Endothelial cell of umbilical vein (primary cell): ENCODE results near the gene IL36RN. TPM values are rescaled to one million over a fixed set of nuclear protein-coding genes. Genes with fewer than 3 reads are reported as not detected.

Experiments used
- BruUV-seq: library from RNA; stranded (reverse); fragments of 400-500 nt; replicated peaks from 2 replicates; lab custom pipeline; 2021; lab: Mats Ljungman, UMichigan
- CTCF ChIA-PET: fragments of 300-600, 350-600 bp; sonication (Branson Sonifier 250); formaldehyde crosslinking; loops from one replicate; lab custom pipeline; 2021; ENCODE audit warnings: antibody characterized with exemption, inconsistent platforms; lab: Charles Lee
- POLR2A ChIA-PET: fragments of 300-600, 350-600 bp; sonication (Branson Sonifier 250); formaldehyde crosslinking; loops from one replicate; lab custom pipeline; 2021; ENCODE audit warnings: antibody characterized with exemption, inconsistent platforms; lab: Charles Lee
- DNase-seq: peaks from one replicate; pipeline ENCODE4 v3.0.0-alpha.2; 2011; ENCODE audit warnings: low read depth, low spot score
- FAIRE-seq: peaks from 2 replicates; lab custom pipeline; 2011; peaks lifted over from hg19 to GRCh38; lab: Jason Lieb, UNC
- H2AFZ ChIP-seq: 2 replicates; pipeline ENCODE4 v1.6.0; 2012; ENCODE audit warnings: low read depth, low read length, control low read depth, inconsistent platforms
- H3K27ac ChIP-seq: 2 replicates; pipeline ENCODE4 v1.5.1; 2011; ENCODE audit warnings: low read depth, mild to moderate bottlenecking, control low read depth, low read length, moderate library complexity; ENCODE audit not compliant: insufficient read depth
- H3K27me3 ChIP-seq, 2 experiments: 2 replicates each; pipeline versions ENCODE4 v1.6.0 to v1.6.1; 2011; ENCODE audit warnings: low read length in 2 of 2, mixed read lengths in 1 of 2; ENCODE audit not compliant: control insufficient read depth in 2 of 2, insufficient read depth in 2 of 2
- H3K36me3 ChIP-seq, 2 experiments: 2 replicates in 1 of 2; 3 replicates in 1 of 2; pipeline ENCODE4 v1.5.1; 2011; ENCODE audit warnings: low read length in 2 of 2, mild to moderate bottlenecking in 1 of 2, moderate library complexity in 1 of 2; ENCODE audit not compliant: control insufficient read depth in 2 of 2, insufficient read depth in 2 of 2; ENCODE audit errors: extremely low read depth in 1 of 2
- H3K4me1 ChIP-seq: 3 replicates; pipeline ENCODE4 v1.5.1; 2011; ENCODE audit warnings: mild to moderate bottlenecking, low read length; ENCODE audit not compliant: control insufficient read depth, insufficient read depth; ENCODE audit errors: extremely low read depth
- H3K4me2 ChIP-seq: 2 replicates; pipeline ENCODE4 v1.6.1; 2011; ENCODE audit warnings: low read length, control low read depth, mixed read lengths; ENCODE audit not compliant: insufficient read depth
- H3K4me3 ChIP-seq, 3 experiments: fragments of 200-600 bp in 1 of 3; sonication (generic), shearing (Covaris generic) in 1 of 3; replicated peaks in 1 of 3; 2 replicates each; pipeline ENCODE4 v1.5.1; 2011 to 2016; ENCODE audit warnings: control low read depth in 3 of 3, low read length in 3 of 3, mild to moderate bottlenecking in 2 of 3, inconsistent platforms in 1 of 3, low read depth in 1 of 3, moderate library complexity in 1 of 3; ENCODE audit not compliant: insufficient read depth in 1 of 3
- H3K79me2 ChIP-seq: 2 replicates; pipeline ENCODE4 v1.6.0; 2012; ENCODE audit warnings: low read length, inconsistent platforms; ENCODE audit not compliant: control insufficient read depth, insufficient read depth
- H3K9ac ChIP-seq: replicated peaks from 2 replicates; pipeline ENCODE3; 2011; ENCODE audit warnings: low read length, control low read depth; ENCODE audit not compliant: insufficient read depth; ENCODE audit errors: extremely low read depth
- H3K9me1 ChIP-seq: replicated peaks from 3 replicates; pipeline ENCODE4 v1.6.0; 2011; ENCODE audit warnings: mild to moderate bottlenecking, low read length; ENCODE audit not compliant: control insufficient read depth, insufficient read depth; ENCODE audit errors: extremely low read depth
- H3K9me3 ChIP-seq: replicated peaks from 2 replicates; pipeline ENCODE4 v1.5.1; 2012; ENCODE audit warnings: low read length, inconsistent platforms; ENCODE audit not compliant: control insufficient read depth, insufficient read depth
- H4K20me1 ChIP-seq: replicated peaks from 2 replicates; pipeline ENCODE3; 2011; ENCODE audit warnings: mild to moderate bottlenecking, low read length; ENCODE audit not compliant: control insufficient read depth, insufficient read depth; ENCODE audit errors: extremely low read depth
- CTCF ChIP-seq, 2 donors: IDR thresholded peaks; 1 replicate in 1 of 2; 2 replicates in 1 of 2; pipeline ENCODE4 v1.5.1; 2011; ENCODE audit warnings: low read length in 2 of 2, mild to moderate bottlenecking in 2 of 2, moderate library complexity in 2 of 2, control low read depth in 1 of 2, inconsistent platforms in 1 of 2, low read depth in 1 of 2; ENCODE audit not compliant: insufficient read depth in 1 of 2; ENCODE audit errors: extremely low read depth in 1 of 2
- EZH2 ChIP-seq: IDR thresholded peaks from 2 replicates; pipeline ENCODE4 v1.6.1; 2012; ENCODE audit warnings: borderline replicate concordance, low read depth, mild to moderate bottlenecking, moderate library complexity, low read length, inconsistent platforms; ENCODE audit not compliant: severe bottlenecking
- FOS ChIP-seq: IDR thresholded peaks from 2 replicates; pipeline ENCODE4 v1.6.1; 2011; ENCODE audit warnings: mild to moderate bottlenecking, low read length, moderate library complexity, borderline replicate concordance; ENCODE audit not compliant: insufficient read depth
- GATA2 ChIP-seq: IDR thresholded peaks from 2 replicates; pipeline ENCODE4 v1.7.0; 2011; ENCODE audit warnings: low read depth, mild to moderate bottlenecking, moderate library complexity, mixed read lengths, low read length; ENCODE audit not compliant: insufficient read length, insufficient read depth
- JUN ChIP-seq: IDR thresholded peaks from 2 replicates; pipeline ENCODE4 v1.6.1; 2011; ENCODE audit warnings: borderline replicate concordance, low read depth; ENCODE audit not compliant: insufficient read length, insufficient read depth
- MYC ChIP-seq: IDR thresholded peaks from one replicate; pipeline ENCODE4 v1.6.1; 2011; ENCODE audit warnings: mild to moderate bottlenecking, low read depth, low read length
- POLR2A ChIP-seq: IDR thresholded peaks from 2 replicates; pipeline ENCODE4 v1.6.1; 2012; ENCODE audit warnings: low read depth, mild to moderate bottlenecking, control low read depth, low read length
- POLR2AphosphoS5 ChIP-seq: IDR thresholded peaks from 2 replicates; pipeline ENCODE4 v1.6.1; 2012; ENCODE audit warnings: low read depth, mild to moderate bottlenecking, control low read depth, low read length, moderate library complexity; ENCODE audit not compliant: insufficient read depth
- dilution Hi-C: fragments of 300-500 bp; cut with MboI; formaldehyde crosslinking; loops from one replicate; pipeline ENCODE4 v1.15.0; 2019; ENCODE audit warnings: low sequenced_read_pairs; ENCODE audit not compliant: extremely low pct_ligation_motif_present
- intact Hi-C: fragments of 100-400 bp; cut with micrococcal nuclease; formaldehyde crosslinking; loops from one replicate; pipeline ENCODE4 v1.10.0; 2022
- polyA plus RNA-seq, 4 experiments: library from polyadenylated mRNA; depleted of rRNA in 3 of 4; stranded (reverse) in 3 of 4; unstranded in 1 of 4; fragments of >200 nt; gene quantifications; 2 replicates each; pipeline versions ENCODE4 v1.2.1 to v1.2.3, GENCODE V29; 2011 to 2012; ENCODE audit warnings: missing spikeins in 1 of 4
- total RNA-seq: library from RNA; stranded (reverse); gene quantifications from 2 replicates; pipeline ENCODE4 v1.2.3, GENCODE V29; 2021
- TF ChIP-seq, protein P1 (sequence below): IDR thresholded peaks from 2 replicates; pipeline ENCODE4 v1.6.1; 2011; ENCODE audit not compliant: insufficient read depth, insufficient read length

Gene IL36RN
- total and polyA plus RNA-seq, 2 donors (not counting 3 experiments of a cell fraction or from before 2014, with no cell fraction given), result not detected

DNA sequence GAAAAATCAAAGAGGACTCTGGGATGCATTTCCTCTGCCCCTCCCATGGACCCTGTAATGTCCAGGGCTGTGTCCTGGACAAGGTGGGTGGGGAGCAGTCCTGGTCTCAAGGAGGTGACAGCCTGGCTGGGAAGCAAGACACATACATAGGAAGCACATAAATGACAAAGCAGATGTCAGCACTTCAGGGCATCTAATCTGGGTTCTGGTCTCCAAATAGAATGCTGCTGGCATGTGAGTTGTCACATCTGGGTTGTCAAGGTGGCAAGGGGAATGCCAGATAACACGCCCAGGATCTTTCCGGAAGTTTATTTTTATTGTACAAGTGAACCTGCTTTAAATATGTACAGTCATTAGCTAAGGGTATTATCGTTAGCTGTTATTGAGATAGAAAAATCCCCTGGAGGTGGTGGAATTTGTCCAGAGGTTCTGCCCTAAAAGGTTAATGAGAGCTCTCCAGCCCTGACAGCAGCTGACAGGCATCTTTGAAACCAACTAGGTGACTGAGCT lies 14.4 kb downstream of the IL36RN start:
- TF ChIP-seq POLR2AphosphoS5 (no peak), MYC (no peak)
- TF ChIP-seq, protein P1, sequence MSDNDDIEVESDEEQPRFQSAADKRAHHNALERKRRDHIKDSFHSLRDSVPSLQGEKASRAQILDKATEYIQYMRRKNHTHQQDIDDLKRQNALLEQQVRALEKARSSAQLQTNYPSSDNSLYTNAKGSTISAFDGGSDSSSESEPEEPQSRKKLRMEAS, result no peak
- H3K36me3 ChIP-seq, result no peaks in the 10 kb centered on the region
- intact Hi-C loops, result no loop called here
- BruUV-seq, result no TSS peak
- H4K20me1 ChIP-seq, result no peaks in the 10 kb centered on the region
- no peak overlapping the region for H3K9ac ChIP-seq
- no peak overlapping the region for H3K27ac ChIP-seq
- H3K4me3 ChIP-seq, result no peak overlapping the region
- H3K4me1 ChIP-seq, result no peaks in the 10 kb centered on the region
- DNase-seq (no peak), FAIRE-seq (no peak)
- POLR2A ChIA-PET, result no interaction called here
- dilution Hi-C loops, result no loop called here
- no peaks in the 10 kb centered on the region for H3K9me1 ChIP-seq
- H3K4me2 ChIP-seq, result no peak overlapping the region
- no peaks in the 10 kb centered on the region for H3K79me2 ChIP-seq
- no peaks in the 10 kb centered on the region for H3K27me3 ChIP-seq
- H2AFZ ChIP-seq, result no peak overlapping the region
- CTCF ChIA-PET, result interaction anchor here (0.9 to 1.3 kb wide), 2 partner anchors 9 kb away, joined by 3 to 4 read pairs; no protein-coding TSS in a partner anchor
- H3K9me3 ChIP-seq, result no peaks in the 10 kb centered on the region

DNA sequence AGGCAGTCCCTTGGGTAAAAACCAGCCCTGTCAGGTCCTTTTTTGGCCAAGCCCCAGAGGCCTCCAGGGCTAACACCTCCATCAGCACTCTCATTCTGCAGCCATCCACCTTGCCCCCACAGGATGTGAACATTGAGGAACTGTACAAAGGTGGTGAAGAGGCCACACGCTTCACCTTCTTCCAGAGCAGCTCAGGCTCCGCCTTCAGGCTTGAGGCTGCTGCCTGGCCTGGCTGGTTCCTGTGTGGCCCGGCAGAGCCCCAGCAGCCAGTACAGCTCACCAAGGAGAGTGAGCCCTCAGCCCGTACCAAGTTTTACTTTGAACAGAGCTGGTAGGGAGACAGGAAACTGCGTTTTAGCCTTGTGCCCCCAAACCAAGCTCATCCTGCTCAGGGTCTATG lies 16.0 kb downstream of the IL36RN start:
- no peaks in the 10 kb centered on the region for H3K4me1 ChIP-seq
- H3K4me3 ChIP-seq, result no peak overlapping the region
- H4K20me1 ChIP-seq, result no peaks in the 10 kb centered on the region
- H3K27ac ChIP-seq, result no peak overlapping the region
- no peaks in the 10 kb centered on the region for H3K79me2 ChIP-seq
- no peaks in the 10 kb centered on the region for H3K9me1 ChIP-seq
- BruUV-seq, result no TSS peak
- H3K27me3 ChIP-seq, result no peaks in the 10 kb centered on the region
- TF ChIP-seq POLR2AphosphoS5 (no peak), GATA2 (no peak), EZH2 (no peak), POLR2A (no peak), MYC (no peak), CTCF (IDR thresholded peaks at IDR 0.05; ENCODE audit: extremely low read depth in 1 of 2, insufficient read depth in 1 of 2, low read depth in 1 of 2, low read length in 2 of 2) (no peak), FOS (no peak), JUN (no peak)
- TF ChIP-seq, protein P1, result no peak
- dilution Hi-C loops (no loop called here), intact Hi-C loops (no loop called here)
- H3K36me3 ChIP-seq, result no peaks in the 10 kb centered on the region
- no peak for DNase-seq
- H2AFZ ChIP-seq, result no peak overlapping the region
- no peak overlapping the region for H3K9ac ChIP-seq
- no peak for FAIRE-seq
- POLR2A ChIA-PET, result no interaction called here
- H3K9me3 ChIP-seq, result no peaks in the 10 kb centered on the region
- no peak overlapping the region for H3K4me2 ChIP-seq
- CTCF ChIA-PET, result no interaction called here
